SW480 (cell line): ENCODE results near the gene CCL2.
A peak's percentile ranks its signal among the peaks of the same experiment; 100 is the strongest.

Source experiments
- DNase-seq: peaks from one replicate; pipeline ENCODE4 v3.0.0-alpha.2; 2016; ENCODE audit warnings: low spot score

CCL2 gene

DNA sequence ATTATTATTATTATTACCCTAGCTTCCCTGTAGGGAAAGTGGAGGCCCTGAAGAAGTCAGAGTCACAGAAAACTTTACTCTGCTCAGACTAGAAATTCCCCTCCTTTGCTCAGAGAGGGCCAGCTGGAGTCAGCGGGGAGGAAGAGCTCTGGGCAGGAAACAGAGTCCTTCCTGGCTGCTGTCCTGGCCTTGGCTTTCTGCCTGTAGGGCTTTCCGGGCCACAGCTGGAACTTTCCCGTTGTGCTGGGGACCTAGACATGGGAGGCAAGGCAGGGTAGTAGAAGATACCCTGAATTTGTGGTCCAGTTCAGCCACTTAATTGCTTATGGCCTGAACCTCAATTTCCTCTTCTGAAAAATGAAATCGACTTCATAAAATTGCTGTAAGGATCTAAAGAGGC, 14.0 kb upstream of the CCL2 start:
- DNase-seq: no peak

DNA sequence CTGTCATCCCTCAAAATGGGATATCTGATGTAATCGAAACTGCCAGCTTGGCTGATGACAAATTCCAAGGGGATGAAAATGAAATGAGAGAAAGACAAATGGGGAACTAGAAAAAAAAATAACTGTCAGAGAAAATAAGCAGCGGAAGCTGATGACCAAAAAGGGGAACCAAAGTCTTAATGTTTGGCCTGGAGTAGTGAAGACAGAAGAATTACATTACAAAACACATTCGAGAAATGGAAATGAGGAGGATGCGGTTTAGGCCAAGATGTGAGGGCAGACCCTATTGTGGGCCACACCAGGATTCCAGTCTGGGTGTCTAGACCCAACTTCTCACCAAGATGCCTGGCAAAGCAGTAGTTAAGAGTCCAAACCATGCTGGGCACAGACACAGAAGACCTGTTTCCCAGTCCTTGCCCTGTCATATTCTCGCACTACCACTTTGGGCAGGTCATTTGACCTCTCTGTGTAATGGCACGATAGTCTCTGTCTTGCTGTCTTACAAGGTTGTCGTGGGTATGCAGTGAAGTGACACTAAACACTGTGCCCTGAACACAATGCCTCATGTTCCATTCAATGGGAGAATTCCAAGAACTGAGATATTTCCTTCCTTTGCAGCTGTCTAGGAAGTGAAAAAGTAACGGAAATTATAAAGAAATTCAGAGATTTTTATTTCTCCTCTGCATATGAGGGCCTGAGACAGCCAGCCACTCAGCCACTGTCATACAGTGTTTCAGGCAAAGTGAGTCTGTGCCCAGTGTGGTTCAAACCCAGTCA, 12.3 kb upstream of the CCL2 start:
- DNase-seq: no peak

DNA sequence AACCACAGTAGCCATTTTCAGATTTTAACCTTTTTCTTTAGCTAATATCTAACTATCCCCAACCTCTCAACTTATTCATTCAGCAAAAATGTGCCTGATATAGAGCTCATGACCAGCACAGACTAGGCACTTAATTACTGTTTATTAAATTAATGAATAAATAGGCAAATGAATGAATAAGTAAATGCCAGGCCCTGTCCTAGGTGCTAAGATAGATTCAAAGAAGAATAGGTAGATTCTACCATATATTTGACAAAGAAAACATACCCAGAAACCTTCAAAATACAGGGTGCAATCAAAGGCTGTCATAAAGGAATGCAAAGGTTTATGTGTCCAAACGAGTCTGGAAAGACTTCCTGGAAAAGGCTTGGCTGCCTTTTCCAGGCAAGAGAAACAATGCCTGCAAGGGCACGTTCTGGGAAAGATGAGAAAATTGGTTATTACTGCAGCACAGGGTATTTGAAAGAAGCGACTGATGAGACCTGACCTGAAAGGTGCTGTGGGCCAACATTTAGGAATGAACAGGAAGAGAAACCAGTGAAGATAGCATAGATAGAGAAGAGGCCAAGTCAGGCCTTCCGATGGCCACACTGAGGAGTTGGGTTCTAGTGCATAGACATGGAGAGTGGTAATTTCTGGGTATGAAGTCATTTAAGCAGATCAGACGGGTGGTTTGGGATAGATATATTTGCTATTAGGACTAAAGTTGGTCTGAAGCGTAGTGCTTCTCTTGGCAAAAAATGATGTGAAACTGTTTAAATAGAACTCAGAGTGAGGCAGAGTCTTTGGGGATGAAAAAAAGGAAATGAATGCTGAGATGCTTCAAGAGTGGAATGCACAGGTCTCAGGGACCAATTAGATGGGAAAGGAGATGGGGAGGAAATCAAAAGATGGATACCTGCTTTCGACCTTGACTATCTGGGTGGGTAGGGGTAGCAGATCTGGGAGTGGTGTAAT, 11.4 kb upstream of the CCL2 start:
- no peak for DNase-seq

DNA sequence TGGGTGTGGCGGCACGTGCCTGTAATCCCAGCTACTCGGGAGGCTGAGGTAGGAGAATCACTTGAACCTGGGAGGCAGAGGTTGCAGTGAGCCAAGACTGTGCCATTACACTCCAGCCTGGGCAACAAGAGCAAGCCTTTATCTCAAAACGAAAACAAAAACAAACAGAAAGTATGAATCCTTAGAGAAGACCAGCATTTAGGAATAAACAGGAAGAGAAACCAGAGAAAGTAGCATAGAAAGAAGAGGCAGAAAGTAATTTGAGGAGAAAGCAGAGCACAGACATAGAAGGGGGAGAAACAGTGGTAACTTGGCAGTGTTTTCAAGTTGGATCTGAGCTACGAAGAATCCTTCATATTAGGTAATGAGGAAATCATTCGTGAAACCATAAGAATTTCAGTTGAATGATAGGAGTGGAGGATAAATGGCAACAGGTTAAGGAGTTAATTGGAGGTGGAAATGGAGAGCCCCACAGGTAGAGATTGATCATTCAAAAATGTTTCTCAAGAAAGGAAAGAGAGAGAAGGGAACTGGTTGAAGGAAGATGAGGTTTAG, 9.7 kb upstream of the CCL2 start:
- no peak for DNase-seq

DNA sequence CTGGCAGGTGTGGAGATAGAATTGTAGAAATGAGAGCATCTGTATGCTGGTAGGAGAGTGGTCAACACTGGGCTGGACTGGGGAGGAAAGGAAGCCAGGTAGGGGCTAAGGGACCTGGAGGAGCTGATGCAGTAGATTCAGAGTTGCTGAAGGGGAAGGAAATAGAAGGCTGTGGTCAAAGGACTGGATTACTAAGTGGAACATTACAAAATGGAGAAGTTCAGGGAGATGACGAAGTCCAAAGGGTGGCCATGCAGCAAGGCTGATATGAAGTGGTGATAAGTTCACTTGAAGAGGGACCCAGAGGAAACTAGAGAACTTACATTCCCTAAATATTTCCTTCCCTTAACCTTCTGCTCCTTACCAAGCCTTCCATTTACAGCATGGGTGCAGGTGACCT, 8.6 kb upstream of the CCL2 start:
- DNase-seq: no peak

DNA sequence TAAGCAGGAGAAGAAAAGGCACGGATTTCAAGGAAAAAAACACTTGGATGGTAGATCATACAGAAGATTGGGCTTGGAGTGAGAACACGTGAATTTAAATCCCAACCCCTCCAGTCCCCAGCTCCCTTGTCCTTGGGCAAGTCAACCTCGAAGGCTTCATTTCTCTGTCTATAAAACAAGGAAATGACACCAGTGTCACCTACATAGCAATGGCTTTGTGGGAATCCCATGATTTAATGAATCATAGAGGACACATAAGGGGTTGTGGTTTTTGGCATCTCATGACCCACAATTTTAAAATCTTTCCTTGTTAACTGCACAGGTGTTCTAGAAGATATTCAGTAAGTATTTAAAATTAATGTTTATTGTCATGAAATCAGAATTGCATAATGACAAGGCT, 8.2 kb upstream of the CCL2 start:
- peak; percentile 21 for DNase-seq

DNA sequence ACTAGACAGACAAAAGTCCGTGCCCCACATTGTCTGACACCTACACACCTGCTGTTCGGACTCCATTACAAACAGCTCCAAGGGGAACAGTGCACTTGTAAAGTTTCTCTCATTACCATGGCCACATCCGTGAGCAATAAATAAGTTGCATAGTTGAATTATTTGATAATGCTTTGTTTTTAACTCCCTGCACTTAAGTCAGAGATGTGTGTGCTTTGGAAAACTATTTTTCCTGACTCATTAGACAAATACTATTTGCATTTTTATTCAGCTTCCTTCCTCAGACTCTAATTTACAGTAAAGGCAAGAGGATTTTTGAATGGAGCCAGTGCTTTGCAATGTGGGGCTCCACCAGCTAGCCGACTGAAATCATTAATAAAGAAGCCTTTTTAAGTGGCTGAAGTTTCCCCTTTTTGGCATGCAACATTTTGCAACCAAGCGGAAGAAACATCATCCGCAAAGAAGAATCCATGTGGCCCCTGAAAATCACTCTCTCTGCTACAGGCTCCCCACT, 6.5 kb upstream of the CCL2 start:
- DNase-seq: peak; percentile 3

DNA sequence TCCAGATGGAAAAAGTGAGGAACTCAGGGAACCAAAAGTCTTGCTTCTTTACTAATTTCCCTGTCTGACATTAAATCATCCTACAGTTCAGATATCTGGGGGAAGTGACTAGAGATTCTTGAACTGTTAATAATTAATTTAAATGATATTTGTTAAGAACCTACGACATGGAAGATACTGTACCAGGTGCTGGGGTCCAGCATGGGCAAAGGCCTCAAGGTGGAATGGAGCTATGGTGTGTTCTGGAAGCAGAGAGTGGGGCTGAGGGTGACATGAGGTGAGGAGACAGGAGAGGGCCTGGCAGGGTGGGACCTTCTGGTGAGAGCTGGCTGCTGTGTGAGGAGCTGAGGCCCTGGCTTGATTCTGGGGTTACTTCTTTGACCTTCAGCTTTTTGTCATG, 6.0 kb upstream of the CCL2 start:
- no peak for DNase-seq

DNA sequence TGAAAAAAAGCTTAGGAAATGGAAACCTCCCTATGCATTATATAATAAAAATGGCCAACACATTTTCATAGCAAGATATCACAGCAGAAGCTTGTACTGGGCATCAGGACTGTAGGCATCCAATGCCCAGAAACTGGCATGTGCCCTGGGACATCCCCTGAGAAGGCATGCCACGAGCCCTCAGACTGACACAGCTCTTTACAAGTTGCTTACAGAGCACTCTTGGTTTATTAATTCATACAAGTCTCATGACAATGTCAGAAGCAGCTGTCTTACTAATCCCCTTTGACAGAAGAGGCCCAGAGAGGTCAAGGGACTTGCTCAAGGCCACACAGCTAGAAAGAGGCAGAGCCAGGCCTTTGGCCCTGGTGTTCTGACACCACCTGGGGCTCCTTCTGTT, 5.6 kb upstream of the CCL2 start:
- DNase-seq: no peak

DNA sequence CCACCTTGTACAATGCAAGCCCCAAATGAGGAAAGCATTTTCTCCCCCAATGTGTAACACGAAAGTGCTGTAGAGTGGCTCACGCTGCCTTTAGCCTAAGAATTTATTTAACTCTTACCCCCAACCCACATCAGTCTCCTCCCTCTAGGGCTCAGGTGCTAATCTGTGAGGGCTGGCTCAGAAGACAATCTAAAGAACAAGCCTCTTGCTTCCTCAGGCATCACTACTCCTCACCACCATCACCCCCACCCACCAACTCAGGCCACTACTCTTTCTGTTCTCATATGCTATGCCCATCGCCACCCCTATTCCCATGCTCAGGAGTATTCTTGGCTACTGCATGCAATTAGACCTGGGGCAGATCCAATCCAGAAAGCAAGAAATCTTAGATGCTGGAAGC, 3.9 kb upstream of the CCL2 start:
- no peak for DNase-seq

DNA sequence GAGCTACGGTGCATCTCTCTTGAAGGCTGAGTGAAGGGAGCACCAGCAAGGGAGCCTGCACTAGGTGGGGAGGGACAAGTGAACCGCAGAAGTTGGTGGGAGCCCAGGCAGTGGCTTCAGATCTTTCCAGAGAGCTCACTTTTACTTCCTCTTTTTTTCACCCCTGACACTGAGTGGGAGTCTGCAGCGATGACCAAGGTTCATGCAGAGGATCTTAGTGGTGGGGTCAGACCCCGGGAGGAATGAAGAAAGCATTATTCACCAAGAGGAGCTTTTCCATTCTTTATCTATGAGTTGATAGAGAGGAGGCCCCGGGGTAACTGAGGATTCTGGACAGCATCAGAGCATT, 3.0 kb upstream of the CCL2 start:
- no peak for DNase-seq

DNA sequence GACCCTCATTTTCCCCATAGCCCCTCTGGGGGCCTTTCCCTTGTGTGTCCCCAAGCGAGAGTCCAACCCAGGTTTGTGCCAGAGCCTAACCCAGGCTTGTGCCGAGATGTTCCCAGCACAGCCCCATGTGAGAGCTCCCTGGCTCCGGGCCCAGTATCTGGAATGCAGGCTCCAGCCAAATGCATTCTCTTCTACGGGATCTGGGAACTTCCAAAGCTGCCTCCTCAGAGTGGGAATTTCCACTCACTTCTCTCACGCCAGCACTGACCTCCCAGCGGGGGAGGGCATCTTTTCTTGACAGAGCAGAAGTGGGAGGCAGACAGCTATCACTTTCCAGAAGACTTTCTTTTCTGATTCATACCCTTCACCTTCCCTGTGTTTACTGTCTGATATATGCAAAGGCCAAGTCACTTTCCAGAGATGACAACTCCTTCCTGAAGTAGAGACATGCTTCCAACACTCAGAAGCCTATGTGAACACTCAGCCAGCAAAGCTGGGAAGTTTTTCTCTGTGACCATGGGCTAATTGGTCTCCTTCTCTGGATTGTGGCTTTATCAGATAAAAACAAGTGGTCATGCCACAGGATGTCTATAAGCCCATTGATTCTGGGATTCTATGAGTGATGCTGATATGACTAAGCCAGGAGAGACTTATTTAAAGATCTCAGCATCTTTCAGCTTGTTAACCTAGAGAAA, 2.5 kb upstream of the CCL2 start:
- DNase-seq: peak; percentile 26

DNA sequence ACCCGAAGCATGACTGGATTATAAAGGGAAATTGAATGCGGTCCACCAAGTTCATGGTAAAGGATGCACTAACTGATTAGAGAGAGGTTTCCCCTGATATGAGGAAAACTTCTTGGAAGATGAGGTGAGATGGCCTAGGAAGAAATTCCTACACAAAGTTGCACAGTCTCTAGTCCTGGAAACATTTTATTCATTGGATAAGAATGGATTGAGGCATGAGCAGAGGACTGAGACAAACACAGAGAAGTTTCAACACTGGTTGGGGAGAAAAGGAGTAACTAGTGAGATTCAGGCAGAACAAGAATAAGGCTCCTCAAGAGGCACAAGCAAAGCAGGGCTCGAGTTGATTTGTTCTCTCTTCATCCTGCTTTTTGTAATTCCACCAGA, 2.0 kb upstream of the CCL2 start:
- no peak for DNase-seq

DNA sequence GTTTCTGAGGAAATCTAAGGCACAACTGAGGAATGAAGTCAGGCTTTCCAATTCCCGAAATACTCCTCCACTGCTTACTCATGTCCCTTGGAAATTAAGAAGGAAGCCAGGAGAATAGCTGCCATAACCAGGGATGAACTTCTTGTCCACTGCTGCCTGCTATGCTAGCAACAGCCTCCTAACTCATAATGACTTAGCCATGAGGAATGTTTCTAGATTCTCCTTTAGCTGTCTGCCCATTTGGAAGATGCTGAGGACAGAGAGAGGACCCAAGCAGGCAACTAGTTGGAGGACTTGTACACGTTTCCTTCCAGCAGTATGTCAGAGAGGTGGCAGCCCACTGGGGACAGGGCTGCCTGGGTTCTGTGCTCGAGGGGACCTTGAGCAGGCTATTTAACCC, 939 bp upstream of the CCL2 start:
- DNase-seq: no peak

DNA sequence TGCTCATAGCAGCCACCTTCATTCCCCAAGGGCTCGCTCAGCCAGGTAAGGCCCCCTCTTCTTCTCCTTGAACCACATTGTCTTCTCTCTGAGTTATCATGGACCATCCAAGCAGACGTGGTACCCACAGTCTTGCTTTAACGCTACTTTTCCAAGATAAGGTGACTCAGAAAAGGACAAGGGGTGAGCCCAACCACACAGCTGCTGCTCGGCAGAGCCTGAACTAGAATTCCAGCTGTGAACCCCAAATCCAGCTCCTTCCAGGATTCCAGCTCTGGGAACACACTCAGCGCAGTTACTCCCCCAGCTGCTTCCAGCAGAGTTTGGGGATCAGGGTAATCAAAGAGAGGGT, 272 bp downstream of the CCL2 start:
- no peak for DNase-seq

DNA sequence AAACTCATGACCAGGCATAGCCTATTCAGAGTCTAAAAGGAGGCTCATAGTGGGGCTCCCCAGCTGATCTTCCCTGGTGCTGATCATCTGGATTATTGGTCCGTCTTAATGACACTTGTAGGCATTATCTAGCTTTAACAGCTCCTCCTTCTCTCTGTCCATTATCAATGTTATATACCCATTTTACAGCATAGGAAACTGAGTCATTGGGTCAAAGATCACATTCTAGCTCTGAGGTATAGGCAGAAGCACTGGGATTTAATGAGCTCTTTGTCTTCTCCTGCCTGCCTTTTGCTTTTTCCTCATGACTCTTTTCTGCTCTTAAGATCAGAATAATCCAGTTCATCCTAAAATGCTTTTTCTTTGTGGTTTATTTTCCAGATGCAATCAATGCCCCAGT, 756 bp downstream of the CCL2 start:
- DNase-seq: no peak

DNA sequence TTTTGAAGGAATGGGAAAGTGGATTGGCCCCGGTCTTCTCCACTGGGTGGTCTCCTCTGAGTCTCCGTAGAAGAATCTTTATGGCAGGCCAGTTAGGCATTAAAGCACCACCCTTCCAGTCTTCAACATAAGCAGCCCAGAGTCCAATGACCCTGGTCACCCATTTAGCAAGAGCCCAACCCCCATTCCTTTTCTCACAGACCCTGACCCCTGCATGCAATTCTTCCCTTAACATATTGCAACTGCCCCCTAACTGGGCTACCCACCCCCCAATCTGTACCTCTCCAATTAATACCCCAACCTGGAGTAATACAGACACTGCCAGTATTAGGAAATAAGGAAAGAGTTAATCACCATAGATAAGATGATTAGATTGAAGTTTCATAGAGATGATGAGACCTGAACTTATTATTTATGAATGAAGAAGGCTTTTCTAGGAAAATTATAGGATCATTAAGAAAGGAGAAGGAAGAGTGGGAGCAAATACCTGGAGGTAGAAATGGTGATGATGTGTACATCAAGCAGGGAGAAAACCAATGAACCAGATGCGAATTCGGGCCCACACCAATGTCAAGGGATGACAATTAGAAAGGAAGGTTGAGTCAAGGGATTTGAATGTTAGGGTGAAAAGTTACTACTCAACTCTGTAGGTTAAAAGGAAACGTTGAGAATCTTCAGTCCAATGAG, 2.4 kb downstream of the CCL2 start:
- DNase-seq: no peak

DNA sequence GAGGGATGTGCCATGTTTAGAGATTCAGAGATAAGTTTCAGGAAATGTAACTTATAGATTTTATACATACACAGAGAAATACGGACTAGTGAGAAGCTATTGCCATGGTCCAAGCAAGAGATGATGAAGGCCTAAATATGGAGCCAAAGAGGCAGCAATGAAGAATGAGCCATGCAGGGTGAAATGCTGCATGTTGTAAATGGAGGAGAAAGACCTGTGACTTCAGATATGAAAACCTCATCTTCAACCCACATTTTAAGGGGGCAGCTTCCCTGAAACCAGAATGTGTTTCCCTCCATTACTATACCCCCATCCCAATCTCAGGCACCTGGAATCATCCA, 2.9 kb downstream of the CCL2 start:
- DNase-seq: no peak

DNA sequence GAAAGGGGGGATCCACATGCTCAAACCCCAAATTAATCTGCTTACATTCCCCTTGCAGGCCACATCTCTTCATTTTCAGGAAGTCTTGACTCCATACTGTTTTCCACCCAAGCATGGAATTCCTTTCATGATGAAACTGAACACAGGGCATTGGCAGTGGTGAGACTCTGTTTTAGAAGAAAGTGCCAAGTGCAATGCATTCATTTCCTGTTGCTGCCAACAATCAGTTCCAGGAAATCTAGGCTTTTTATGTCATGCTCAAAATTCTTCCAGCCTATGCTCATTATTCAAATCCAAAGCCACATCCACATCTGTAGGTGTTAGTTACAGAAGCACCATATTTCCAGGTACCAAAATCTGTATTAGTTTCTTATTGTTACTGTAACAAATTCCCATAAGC, 4.1 kb downstream of the CCL2 start:
- DNase-seq: no peak

DNA sequence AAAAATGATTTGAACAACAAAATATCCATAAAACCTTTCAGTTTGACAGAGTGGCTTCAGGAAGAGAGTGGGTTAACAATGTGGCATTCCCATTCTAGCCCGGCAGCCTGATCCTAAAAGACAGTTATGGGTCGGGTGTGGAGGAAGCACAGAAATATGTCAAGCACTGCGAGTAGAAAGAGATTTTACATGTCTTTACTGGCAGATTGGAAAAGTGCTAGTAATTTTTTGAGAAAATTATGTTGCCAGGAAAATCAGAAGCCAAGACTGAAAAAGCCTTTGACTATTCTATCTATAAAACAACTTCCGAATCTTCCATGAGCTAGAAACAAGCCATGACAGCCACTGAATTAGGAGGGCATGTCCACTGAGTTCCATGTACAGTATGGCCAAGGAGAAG, 5.8 kb downstream of the CCL2 start:
- DNase-seq: no peak

DNA sequence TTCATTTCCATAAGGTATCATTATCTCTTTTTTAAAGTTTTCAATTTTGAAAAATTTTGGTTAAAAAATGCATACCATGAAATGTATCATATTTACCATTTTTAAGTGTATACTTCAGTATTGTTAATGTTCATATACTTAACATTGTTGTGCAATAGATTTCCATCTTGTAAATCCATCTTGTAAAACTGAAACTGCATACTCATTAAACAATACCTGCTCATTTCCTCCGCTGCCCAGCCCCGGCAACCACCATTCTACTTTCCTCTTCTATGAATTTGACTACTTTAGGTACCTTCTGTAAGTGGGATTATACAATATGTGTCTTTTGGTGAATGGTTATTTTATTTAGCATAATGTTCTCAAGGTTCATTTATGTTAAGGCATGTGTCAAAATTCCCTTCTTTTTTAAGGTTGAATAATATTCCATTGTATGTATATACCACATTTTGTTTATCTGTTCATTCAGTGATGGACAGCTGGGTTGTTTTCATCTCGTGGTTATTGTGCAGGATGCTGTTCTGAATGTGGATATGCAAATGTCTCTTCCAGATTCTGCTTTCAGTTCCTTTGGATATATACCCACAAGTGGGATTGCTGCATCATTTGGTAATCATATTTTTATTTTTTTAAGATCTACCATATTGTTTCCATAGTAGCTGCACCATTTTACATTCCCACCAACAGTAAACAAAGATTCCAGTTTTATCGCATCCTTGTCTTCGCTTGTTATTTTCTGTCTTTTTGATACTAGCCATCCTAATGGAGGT, 6.7 kb downstream of the CCL2 start:
- no peak for DNase-seq
